ENCODE measurements around the gene HOXA1. TPM values are rescaled to one million over a fixed set of nuclear protein-coding genes. Genes with fewer than 3 reads are reported as not detected.

HOXA1 gene
- total RNA-seq, 1 donor from 2014 or later: 3.5 TPM

GRCh38 chr7:27088002-27088922, 7.5 kb downstream of the HOXA1 start:
- Mint-ChIP-seq H3K27me3 (ENCODE audit: unreplicated experiment) (peaks cover 13% of the 10 kb centered on the region), H3K4me3 (ENCODE audit: unreplicated experiment) (no peak overlapping the region), H3K9me3 (ENCODE audit: unreplicated experiment) (no peaks in the 10 kb centered on the region), H3K4me1 (ENCODE audit: unreplicated experiment) (peaks cover 24% of the 10 kb centered on the region), H3K27ac (ENCODE audit: unreplicated experiment) (no peak overlapping the region), H3K36me3 (ENCODE audit: low read depth, unreplicated experiment) (no peaks in the 10 kb centered on the region)
- no peak for DNase-seq (ENCODE audit: low spot score)
- TF ChIP-seq CTCF (IDR thresholded peaks at IDR 0.05; ENCODE audit: unreplicated experiment): no peak

DNA sequence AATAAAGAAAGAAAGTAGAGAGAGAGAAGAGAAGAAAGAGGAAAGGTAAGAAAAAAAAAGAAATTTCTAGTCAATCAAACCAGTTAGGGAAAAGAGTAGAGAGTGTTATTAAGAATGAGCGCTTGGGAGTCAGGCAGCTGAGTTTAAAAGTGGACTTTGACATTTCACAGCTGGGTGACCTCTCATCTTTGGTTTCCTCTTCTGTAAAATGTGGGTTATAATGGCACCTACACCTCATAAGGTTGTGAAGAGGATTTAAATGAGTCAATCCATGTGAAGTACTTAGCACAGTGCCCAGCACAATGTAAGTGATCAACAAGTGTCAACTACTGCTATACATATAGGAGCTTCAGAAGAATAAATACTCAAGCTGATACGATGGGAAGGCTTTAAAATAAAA, 12.2 kb downstream of the HOXA1 start:
- TF ChIP-seq CTCF (IDR thresholded peaks at IDR 0.05; ENCODE audit: unreplicated experiment): no peak
- Mint-ChIP-seq H3K27ac (ENCODE audit: unreplicated experiment) (no peak overlapping the region), H3K36me3 (ENCODE audit: low read depth, unreplicated experiment) (no peaks in the 10 kb centered on the region), H3K9me3 (ENCODE audit: unreplicated experiment) (no peaks in the 10 kb centered on the region), H3K4me3 (ENCODE audit: unreplicated experiment) (no peak overlapping the region), H3K4me1 (ENCODE audit: unreplicated experiment) (peaks cover 4% of the 10 kb centered on the region), H3K27me3 (ENCODE audit: unreplicated experiment) (peaks cover 8% of the 10 kb centered on the region)
- DNase-seq (ENCODE audit: low spot score): no peak

GRCh38 chr7:27082171-27082570, 13.6 kb downstream of the HOXA1 start:
- H3K27ac Mint-ChIP-seq (ENCODE audit: unreplicated experiment): no peak overlapping the region
- peaks cover under 1% of the 10 kb centered on the region for H3K4me1 Mint-ChIP-seq (ENCODE audit: unreplicated experiment)
- no peak for TF ChIP-seq CTCF (IDR thresholded peaks at IDR 0.05; ENCODE audit: unreplicated experiment)
- no peak for DNase-seq (ENCODE audit: low spot score)
- H3K36me3 Mint-ChIP-seq (ENCODE audit: low read depth, unreplicated experiment): no peaks in the 10 kb centered on the region
- no peaks in the 10 kb centered on the region for H3K9me3 Mint-ChIP-seq (ENCODE audit: unreplicated experiment)
- no peak overlapping the region for H3K4me3 Mint-ChIP-seq (ENCODE audit: unreplicated experiment)
- H3K27me3 Mint-ChIP-seq (ENCODE audit: unreplicated experiment): peaks cover 2% of the 10 kb centered on the region

GRCh38 chr7:27080844-27081436, 14.9 kb downstream of the HOXA1 start:
- H3K9me3 Mint-ChIP-seq (ENCODE audit: unreplicated experiment): no peaks in the 10 kb centered on the region
- no peak for TF ChIP-seq CTCF (IDR thresholded peaks at IDR 0.05; ENCODE audit: unreplicated experiment)
- no peak overlapping the region for H3K4me3 Mint-ChIP-seq (ENCODE audit: unreplicated experiment)
- H3K4me1 Mint-ChIP-seq (ENCODE audit: unreplicated experiment): no peaks in the 10 kb centered on the region
- H3K27me3 Mint-ChIP-seq (ENCODE audit: unreplicated experiment): peaks cover under 1% of the 10 kb centered on the region
- H3K27ac Mint-ChIP-seq (ENCODE audit: unreplicated experiment): no peak overlapping the region
- H3K36me3 Mint-ChIP-seq (ENCODE audit: low read depth, unreplicated experiment): no peaks in the 10 kb centered on the region
- DNase-seq (ENCODE audit: low spot score): no peak
